ENCODE measurements around the gene DMD. TPM values are rescaled to one million over a fixed set of nuclear protein-coding genes. Genes with fewer than 3 reads are reported as not detected.

DMD gene
- polyA plus RNA-seq, 2 of the 4 experiments (the other 2 are of a cell fraction), result 0.03 TPM; not detected in 1

GRCh38 chrX:31459361-31459760 is 1752.0 kb downstream of the DMD start:
- Histone ChIP-seq H3K27ac (no peak overlapping the region), H3K9me3 (no peaks in the 10 kb centered on the region), H3K4me3 (no peak overlapping the region), H3K4me2 (no peak overlapping the region), H3K4me1 (no peaks in the 10 kb centered on the region)
- DNase-seq (ENCODE audit: low read depth in 1 of 2, low spot score in 1 of 2) (no peak), FAIRE-seq (no peak), ATAC-seq (no peak)
- TF ChIP-seq ELK1 (IDR thresholded peaks at IDR 0.05; ENCODE audit: low read depth, low read length) (no peak), EHF (CRISPR knock-in tag; IDR thresholded peaks at IDR 0.05) (no peak), HOXB5 (CRISPR knock-in tag; IDR thresholded peaks at IDR 0.05) (no peak), RFX5 (IDR thresholded peaks at IDR 0.05) (no peak), CTCF (IDR thresholded peaks at IDR 0.05) (no peak), FOXS1 (CRISPR knock-in tag; IDR thresholded peaks at IDR 0.05) (no peak), ESRRA (IDR thresholded peaks at IDR 0.05; ENCODE audit: borderline replicate concordance, low read length) (no peak), NFE2L2 (conservative IDR thresholded peaks at IDR 0.05; ENCODE audit: low read length) (no peak), USF2 (IDR thresholded peaks at IDR 0.05) (no peak), FOSB (CRISPR knock-in tag; IDR thresholded peaks at IDR 0.05) (no peak), CHD4 (IDR thresholded peaks at IDR 0.05; ENCODE audit: borderline replicate concordance) (no peak)
- ChIA-PET POLR2A (no interaction called here), CTCF (no interaction called here)
- 3% methylated on average over 5 of the region's 5 CpGs for WGBS (ENCODE audit: missing lambda C conversion rate)

GRCh38 chrX:31449965-31450364 is 1761.4 kb downstream of the DMD start:
- TF ChIP-seq POLR2A (IDR thresholded peaks at IDR 0.05; ENCODE audit: low read length), result no peak
- TF ChIP-seq ZC3H11A (IDR thresholded peaks at IDR 0.05), result no peak
- TF ChIP-seq ELK1 (IDR thresholded peaks at IDR 0.05; ENCODE audit: low read depth, low read length), result no peak
- TF ChIP-seq PBX3 (IDR thresholded peaks at IDR 0.05), result no peak
- TF ChIP-seq ZFP36 (IDR thresholded peaks at IDR 0.05; ENCODE audit: borderline replicate concordance, partially characterized antibody), result no peak
- TF ChIP-seq HMGXB4 (CRISPR knock-in tag; IDR thresholded peaks at IDR 0.05; ENCODE audit: borderline replicate concordance), result no peak
- no peak for TF ChIP-seq RAD21 (conservative IDR thresholded peaks at IDR 0.05 in 1 of 2, IDR thresholded peaks at IDR 0.05 in 1 of 2)
- TF ChIP-seq TP53 (CRISPR knock-in tag; IDR thresholded peaks at IDR 0.05), result no peak
- no peak for TF ChIP-seq CEBPB (IDR thresholded peaks at IDR 0.05)
- TF ChIP-seq CBX8 (IDR thresholded peaks at IDR 0.05), result no peak
- POLR2A ChIA-PET, result no interaction called here
- Histone ChIP-seq H3K9me3 (no peaks in the 10 kb centered on the region), H3K4me3 (no peak overlapping the region), H3K4me1 (no peaks in the 10 kb centered on the region), H3K27ac (no peak overlapping the region), H3K4me2 (no peak overlapping the region)
- CTCF ChIA-PET, result no interaction called here
- WGBS (ENCODE audit: missing lambda C conversion rate), result 1% methylated on average over 4 of the region's 4 CpGs
- FAIRE-seq (no peak), DNase-seq (ENCODE audit: low read depth in 1 of 2, low spot score in 1 of 2) (no peak), ATAC-seq (no peak)

All from A549 (cell line).